C4-2B (cell line): Measurements from ENCODE around the gene FCHSD1.

Experiments
- H3K27ac ChIP-seq: fragments of 450-650 bp; 2 replicates; pipeline ENCODE4 v1.5.1; 2017
- ZFX ChIP-seq: fragments of 450-650 bp; IDR thresholded peaks from 2 replicates; pipeline ENCODE4 v1.6.1; 2017
- TF ChIP-seq, protein P1 (sequence below): fragments of 450-650 bp; conservative IDR thresholded peaks from 2 replicates; pipeline ENCODE4 v1.5.1; 2017; ENCODE audit warnings: mild to moderate bottlenecking

The FCHSD1 gene

DNA sequence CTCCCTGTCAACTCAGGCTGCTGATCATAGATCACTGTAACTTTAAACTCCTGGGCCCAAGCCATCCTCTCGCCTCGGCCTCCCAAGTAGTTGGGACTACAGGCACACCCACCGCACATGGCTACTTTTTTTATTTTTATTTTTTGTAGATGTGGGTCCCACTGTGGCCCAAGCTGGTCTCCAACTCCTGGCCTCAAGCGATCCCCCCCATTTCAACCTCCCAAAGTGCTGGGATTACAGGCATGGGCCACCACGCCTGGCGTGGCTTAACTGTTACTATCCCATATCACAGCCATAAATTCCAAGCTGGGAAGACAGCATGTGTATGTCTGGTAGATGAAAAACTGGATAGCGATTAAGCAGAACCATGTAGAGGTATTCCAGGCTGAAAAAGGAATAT, 15.6 kb downstream of the FCHSD1 start:
- TF ChIP-seq ZFX = no peak
- TF ChIP-seq, protein P1, sequence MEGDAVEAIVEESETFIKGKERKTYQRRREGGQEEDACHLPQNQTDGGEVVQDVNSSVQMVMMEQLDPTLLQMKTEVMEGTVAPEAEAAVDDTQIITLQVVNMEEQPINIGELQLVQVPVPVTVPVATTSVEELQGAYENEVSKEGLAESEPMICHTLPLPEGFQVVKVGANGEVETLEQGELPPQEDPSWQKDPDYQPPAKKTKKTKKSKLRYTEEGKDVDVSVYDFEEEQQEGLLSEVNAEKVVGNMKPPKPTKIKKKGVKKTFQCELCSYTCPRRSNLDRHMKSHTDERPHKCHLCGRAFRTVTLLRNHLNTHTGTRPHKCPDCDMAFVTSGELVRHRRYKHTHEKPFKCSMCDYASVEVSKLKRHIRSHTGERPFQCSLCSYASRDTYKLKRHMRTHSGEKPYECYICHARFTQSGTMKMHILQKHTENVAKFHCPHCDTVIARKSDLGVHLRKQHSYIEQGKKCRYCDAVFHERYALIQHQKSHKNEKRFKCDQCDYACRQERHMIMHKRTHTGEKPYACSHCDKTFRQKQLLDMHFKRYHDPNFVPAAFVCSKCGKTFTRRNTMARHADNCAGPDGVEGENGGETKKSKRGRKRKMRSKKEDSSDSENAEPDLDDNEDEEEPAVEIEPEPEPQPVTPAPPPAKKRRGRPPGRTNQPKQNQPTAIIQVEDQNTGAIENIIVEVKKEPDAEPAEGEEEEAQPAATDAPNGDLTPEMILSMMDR = no peak
- H3K27ac ChIP-seq = peak overlapping the region; percentile 73

DNA sequence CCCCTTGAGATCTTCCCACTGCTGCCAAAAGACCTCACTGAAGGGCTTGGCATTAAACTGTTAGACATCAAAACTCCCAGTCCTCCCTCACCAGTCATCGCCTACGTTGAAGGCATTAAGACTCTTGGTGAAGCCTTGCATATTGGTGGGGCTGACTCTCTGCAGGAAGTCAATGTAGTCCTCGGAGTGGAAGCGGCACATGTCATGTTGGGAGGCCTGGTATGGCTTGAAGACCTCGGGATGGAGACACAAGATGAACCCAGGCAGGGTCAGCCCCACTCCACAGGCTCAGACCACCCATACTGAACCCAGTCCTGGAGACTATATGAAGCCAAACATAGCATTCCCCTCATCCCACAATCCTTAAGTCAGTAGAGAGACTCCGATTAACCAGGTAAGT, 16.5 kb downstream of the FCHSD1 start:
- no peak for TF ChIP-seq ZFX
- TF ChIP-seq, protein P1 = no peak
- no peak overlapping the region for H3K27ac ChIP-seq

DNA sequence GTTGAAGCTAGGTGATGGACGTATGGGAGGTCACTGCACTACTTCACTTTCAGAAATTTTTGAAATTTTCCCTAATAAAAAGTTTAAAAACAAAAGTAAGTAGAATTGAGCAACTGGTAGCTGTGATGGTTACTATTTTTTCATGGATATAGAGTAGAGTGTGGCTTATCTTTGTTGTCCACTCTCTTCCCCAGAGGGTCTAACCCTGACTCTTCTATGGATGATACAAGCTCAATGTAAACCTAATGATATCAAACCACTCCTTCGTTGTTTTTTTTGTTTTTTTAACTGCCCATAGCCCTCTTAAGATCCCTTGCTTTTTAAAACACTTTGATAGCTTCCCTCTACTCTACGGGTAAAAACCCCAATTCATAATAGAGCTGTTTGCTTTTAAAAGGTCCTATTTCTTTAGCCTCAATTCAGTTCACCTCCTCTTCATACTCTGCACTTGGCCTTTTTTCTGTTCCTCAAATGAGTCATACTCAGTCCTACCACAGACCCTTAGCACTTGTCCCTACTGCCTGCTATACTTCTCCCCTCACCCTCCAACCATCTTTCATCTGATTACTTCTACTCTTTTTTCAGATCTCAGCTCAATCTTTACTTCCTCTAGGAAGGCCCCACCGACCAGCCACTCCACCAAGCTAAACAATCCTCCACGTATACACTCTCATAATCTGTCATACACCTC, 17.2 kb downstream of the FCHSD1 start:
- H3K27ac ChIP-seq = no peak overlapping the region
- no peak for TF ChIP-seq ZFX
- TF ChIP-seq, protein P1 = no peak

DNA sequence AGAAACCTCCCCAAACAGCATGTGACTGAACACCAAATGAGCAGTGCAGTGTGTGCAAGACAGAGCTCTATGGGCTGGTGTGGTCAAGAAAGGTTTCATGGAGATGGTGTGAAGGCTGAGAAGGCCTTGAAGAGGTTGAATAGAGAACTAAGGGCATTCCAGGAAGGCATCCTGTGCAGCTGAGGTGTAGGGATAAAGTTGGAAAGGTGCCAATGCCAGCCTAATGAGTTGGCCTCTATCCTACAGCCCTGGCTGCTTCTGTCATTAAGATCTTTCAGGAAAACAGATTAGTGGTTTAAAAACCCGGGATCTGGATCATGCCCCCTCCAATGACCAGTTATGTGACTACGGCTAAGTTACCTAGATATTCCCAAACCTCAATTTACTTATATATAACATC, 18.6 kb downstream of the FCHSD1 start:
- no peak overlapping the region for H3K27ac ChIP-seq
- no peak for TF ChIP-seq ZFX
- TF ChIP-seq, protein P1 = no peak

DNA sequence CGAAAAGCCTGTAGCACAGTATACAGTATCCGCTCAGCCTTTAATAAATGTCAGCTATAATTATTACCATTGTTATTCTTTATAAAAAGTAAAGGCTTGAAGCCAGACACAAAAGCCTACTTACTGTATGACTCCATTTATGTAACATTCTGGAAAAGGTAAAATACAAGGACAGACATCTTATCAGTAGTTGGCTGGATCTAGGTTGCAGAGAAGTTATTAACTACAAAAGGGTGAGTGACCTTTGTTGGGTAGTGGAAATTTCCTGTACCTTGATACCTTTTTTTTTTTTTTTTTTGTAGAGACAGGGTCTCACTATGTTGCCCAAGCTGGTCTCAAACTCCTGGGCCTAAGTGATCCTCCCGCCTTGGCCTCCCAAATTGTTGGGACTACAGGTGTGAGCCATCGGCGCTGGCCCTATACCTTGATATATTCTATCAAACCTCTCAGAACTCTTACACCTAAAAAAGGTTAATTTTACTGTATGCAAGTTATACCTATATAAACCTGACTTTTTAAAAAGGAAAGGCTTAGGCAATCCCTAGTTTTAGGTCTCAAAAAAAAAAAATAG, 20.6 kb downstream of the FCHSD1 start:
- TF ChIP-seq, protein P1 = no peak
- TF ChIP-seq ZFX = no peak
- H3K27ac ChIP-seq = no peak overlapping the region

DNA sequence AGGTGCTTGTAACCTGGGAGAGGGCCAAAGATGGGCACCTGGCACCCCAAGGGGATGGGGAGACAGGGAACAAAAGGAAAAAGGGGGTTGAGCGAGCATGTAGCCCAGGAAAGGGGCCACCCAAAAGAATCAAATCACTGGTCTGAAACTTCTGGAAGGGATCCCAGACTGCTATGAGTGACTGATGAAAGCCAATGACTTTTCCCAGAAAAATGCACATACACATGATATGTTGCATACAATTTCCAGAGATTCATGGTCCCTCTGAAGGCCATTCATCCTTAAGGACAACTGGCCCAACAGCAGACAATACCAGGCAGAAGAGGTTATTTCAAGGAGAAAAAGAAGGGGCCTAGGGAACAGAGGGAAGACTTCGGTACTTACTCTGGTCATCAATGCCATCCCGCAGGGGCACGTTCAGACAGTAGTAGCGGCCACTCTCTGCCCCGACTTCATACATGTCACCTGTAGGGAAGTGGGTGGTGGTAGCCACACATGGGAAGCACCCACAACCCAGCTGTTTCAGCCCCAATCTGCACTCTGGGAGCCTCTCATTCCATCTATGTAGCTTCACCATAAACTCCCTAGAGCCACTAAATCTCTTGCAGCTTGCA, 22.9 kb downstream of the FCHSD1 start:
- TF ChIP-seq, protein P1 = no peak
- no peak for TF ChIP-seq ZFX
- H3K27ac ChIP-seq = no peak overlapping the region

DNA sequence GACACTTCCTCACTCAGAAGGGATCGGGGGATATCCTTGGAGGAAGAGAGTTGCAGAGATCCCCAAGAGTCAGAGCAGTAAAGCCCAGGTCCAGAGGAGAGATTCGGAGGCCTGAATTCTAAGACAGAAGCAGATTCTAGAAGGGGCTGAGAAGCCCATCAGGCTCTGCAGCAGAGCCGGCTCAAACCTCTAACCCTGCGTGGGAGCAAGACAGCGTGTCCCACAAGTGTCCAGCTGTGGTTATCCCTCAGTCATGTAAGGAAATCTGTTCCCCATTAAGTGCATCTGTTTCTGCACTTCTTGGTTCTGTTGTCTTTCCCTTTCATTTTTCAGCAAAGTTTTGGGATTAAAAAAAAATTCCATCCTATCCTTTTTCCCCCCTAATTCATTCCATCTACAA, 27.6 kb downstream of the FCHSD1 start:
- TF ChIP-seq, protein P1 = no peak
- TF ChIP-seq ZFX = no peak
- no peak overlapping the region for H3K27ac ChIP-seq
